Choroid plexus epithelial cell (primary cell): Measurements from ENCODE around the gene GHRL.

Source experiments
- DNase-seq: peaks from one replicate; pipeline ENCODE4 v3.0.0-alpha.2; 2010; ENCODE audit warnings: low read depth
- H3K4me3 ChIP-seq: 2 replicates; pipeline ENCODE4 v1.5.1; 2011; ENCODE audit warnings: low read depth, mild to moderate bottlenecking, control low read depth, low read length, moderate library complexity
- CTCF ChIP-seq: conservative IDR thresholded peaks from 2 replicates; pipeline ENCODE4 v1.5.1; 2011; ENCODE audit warnings: low read depth, mild to moderate bottlenecking, control low read depth, inconsistent platforms, low read length, moderate library complexity

GHRL gene

DNA sequence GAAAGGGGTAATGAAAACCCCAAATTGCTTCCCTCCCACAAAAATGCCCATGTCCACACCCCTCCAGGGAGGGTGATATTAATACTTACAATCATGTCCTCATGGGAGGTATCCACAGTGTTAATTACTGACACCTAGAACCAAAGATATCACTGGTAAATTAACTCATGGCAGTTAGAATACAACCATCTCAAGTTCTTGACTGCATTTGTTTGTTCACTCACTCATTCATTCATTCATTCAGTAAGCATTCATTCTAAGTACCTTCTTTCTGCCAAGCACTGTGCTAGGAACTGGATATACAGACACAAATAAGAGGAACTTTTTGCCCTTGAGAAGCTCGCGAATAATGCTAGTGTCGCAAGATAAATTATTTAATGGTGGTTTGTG lies 25.2 kb upstream of the GHRL start:
- no peak for DNase-seq
- no peak for TF ChIP-seq CTCF
- H3K4me3 ChIP-seq: no peak overlapping the region

GRCh38 chr3:10317311-10317960 lies 24.7 kb upstream of the GHRL start:
- H3K4me3 ChIP-seq: no peak overlapping the region
- TF ChIP-seq CTCF: no peak
- DNase-seq: no peak

DNA sequence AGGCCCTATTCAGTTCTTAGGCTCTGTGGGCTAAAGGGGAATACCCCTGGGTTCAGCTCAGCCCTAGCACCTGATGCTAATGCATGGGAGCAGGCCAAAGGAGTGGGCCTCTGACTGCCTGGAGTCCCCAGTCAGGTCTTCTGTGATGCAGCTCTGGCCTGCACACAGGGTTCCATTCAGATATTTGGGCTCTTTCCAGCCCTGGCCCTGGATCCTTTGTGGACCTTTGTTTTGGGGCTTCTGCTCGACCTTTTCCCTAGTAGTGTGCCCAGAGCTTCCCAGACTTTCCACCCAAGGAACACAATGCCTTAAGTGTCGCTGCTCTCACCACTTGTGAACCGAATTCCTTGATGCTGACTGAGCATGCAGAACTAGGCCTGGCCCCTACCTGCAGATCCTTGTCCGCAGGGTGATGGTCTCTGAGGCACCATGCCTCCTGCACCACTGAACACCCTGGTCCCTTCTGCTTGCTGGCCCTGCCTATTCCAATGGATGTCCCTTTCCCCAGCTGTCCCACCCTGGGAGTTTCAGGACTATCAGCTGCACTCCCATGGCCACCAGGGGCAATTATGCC lies 23.1 kb upstream of the GHRL start:
- H3K4me3 ChIP-seq: no peak overlapping the region
- no peak for DNase-seq
- TF ChIP-seq CTCF: no peak

- no peak for DNase-seq
- H3K4me3 ChIP-seq: no peak overlapping the region
- no peak for TF ChIP-seq CTCF
Measured at GRCh38 chr3:10315101-10315500, 22.4 kb upstream of the GHRL start.

DNA sequence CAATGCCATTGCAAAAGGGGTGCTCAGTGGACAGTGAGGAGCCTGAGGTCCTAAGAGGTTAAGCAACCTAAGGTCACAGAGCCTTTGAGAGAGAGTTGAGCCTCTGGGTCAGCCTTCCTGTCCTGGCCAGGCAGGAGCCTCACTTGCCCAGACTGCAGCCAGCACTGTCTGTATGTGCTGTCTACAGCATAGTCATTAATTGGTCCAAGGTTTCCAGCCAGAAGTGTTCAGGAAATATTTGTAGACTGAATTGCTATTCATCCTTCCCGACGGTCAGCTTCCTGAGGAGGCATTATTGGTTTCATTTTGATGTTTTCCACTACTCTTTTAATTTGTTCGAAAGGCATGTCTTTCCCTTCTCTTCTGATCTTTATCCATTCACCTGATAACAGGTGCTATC lies 20.1 kb upstream of the GHRL start:
- no peak for DNase-seq
- TF ChIP-seq CTCF: no peak
- H3K4me3 ChIP-seq: no peak overlapping the region

DNA sequence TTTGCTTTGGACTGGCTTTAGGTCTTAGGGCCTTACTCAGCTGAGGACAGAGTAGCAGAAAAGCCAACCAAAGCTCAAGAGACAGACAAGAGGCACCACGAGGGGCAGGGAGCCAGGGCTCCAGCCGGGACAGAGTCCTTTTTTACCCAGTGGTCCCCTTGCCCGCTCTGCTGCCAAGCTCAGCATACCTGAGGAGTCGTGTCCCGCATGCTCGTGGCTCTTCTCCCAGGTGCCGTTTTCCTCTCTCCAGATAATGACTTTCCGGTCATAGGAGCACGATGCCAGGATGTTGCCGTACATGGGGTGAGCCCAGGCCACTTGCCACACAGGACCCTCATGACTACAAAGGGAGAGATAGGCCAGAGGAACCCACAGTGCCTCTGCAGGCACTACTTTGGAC lies 19.6 kb upstream of the GHRL start:
- no peak overlapping the region for H3K4me3 ChIP-seq
- TF ChIP-seq CTCF: no peak
- no peak for DNase-seq

DNA sequence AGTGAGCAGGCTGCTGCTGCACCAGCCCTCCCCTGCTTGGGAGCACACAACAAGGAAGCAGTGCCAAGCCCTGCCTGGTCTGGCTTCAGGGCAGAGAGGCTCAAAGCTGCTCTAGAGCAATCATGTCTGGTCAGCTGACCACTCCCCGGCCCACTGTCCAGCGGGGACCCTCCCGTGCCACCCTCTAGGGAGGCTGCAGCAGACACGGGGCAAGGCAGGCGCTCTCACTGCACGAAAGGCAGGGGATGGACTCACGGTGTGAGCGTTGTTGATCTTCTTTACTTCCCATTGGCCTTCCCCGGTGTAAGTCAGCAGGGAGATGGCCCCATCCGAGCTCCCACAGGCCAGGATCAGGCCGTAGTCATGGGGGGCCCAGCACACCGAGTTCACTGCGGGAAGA lies 19.0 kb upstream of the GHRL start:
- no peak overlapping the region for H3K4me3 ChIP-seq
- no peak for TF ChIP-seq CTCF
- DNase-seq: no peak
